IMR-90 (cell line): ENCODE measurements around the gene CELSR1. TPM values are rescaled to one million over a fixed set of nuclear protein-coding genes. Genes with fewer than 3 reads are reported as not detected.

Source experiments
- ATAC-seq: fragments of 200-7000 bp; cut with Tn5 transposase; 2 replicates; pipeline ENCODE4 v1.9.1; 2020; ENCODE audit warnings: low read depth, mild to moderate bottlenecking, moderate library complexity
- BruUV-seq: library from RNA; stranded (reverse); fragments of 400-500 nt; replicated peaks from 2 replicates; lab custom pipeline; 2021; lab: Mats Ljungman, UMichigan
- CTCF ChIA-PET: fragments of 300-600 bp; formaldehyde crosslinking; extraction: SDS; loops from one replicate; lab custom pipeline; 2021; ENCODE audit warnings: antibody characterized with exemption; lab: Yijun Ruan, JAX
- POLR2A ChIA-PET: fragments of 300-600 bp; sonication (Branson Sonifier 250); formaldehyde crosslinking; loops from one replicate; lab custom pipeline; 2022; ENCODE audit warnings: antibody characterized with exemption; ENCODE audit not compliant: unreplicated experiment; lab: Charles Lee
- DNase-seq: peaks from one replicate; pipeline ENCODE4 v3.0.0; 2013
- H2AFZ ChIP-seq: replicated peaks from 2 replicates; pipeline ENCODE3; 2013; ENCODE audit warnings: low read length, mild to moderate bottlenecking; ENCODE audit not compliant: poor library complexity
- H2AK5ac ChIP-seq: 2 replicates; pipeline ENCODE4 v1.6.1; 2013; ENCODE audit warnings: low read depth, low read length, inconsistent platforms
- H2AK9ac ChIP-seq: replicated peaks from 2 replicates; pipeline ENCODE3; 2013; ENCODE audit warnings: mild to moderate bottlenecking, low read depth, low read length, moderate library complexity; ENCODE audit not compliant: poor library complexity
- H2BK120ac ChIP-seq: 2 replicates; pipeline ENCODE4 v1.6.1; 2013; ENCODE audit warnings: low read depth, low read length, inconsistent platforms
- H2BK15ac ChIP-seq: 3 replicates; pipeline ENCODE4 v1.6.1; 2013; ENCODE audit warnings: low read depth, low read length, inconsistent platforms
- H2BK20ac ChIP-seq: 2 replicates; pipeline ENCODE4 v1.6.1; 2013; ENCODE audit warnings: low read depth, mild to moderate bottlenecking, inconsistent platforms, low read length, moderate library complexity
- H2BK5ac ChIP-seq: 2 replicates; pipeline ENCODE4 v1.6.1; 2013; ENCODE audit warnings: mild to moderate bottlenecking, low read depth, low read length, inconsistent platforms; ENCODE audit not compliant: poor library complexity, severe bottlenecking
- H3K14ac ChIP-seq: replicated peaks from 2 replicates; pipeline ENCODE4 v1.6.1; 2013; ENCODE audit warnings: low read depth, low read length, inconsistent platforms
- H3K18ac ChIP-seq: 2 replicates; pipeline ENCODE4 v1.6.1; 2013; ENCODE audit warnings: low read depth, low read length, control low read depth
- H3K23ac ChIP-seq: 2 replicates; pipeline ENCODE4 v1.6.1; 2013; ENCODE audit warnings: low read depth, low read length, inconsistent platforms
- H3K27ac ChIP-seq: 2 replicates; pipeline ENCODE4 v1.5.1; 2013; ENCODE audit warnings: mild to moderate bottlenecking, control low read depth, low read length; ENCODE audit not compliant: insufficient read depth
- H3K27me3 ChIP-seq: 2 replicates; pipeline ENCODE4 v1.6.1; 2013; ENCODE audit warnings: low read length; ENCODE audit not compliant: control insufficient read depth, insufficient read depth
- H3K36me3 ChIP-seq: 2 replicates; pipeline ENCODE4 v1.6.1; 2013; ENCODE audit warnings: low read length, mixed read lengths; ENCODE audit not compliant: control insufficient read depth, insufficient read depth
- H3K4ac ChIP-seq: 2 replicates; pipeline ENCODE4 v1.6.1; 2013; ENCODE audit warnings: low read depth, low read length, inconsistent platforms
- H3K4me1 ChIP-seq: 2 replicates; pipeline ENCODE4 v1.6.1; 2013; ENCODE audit warnings: low read length, mixed read lengths; ENCODE audit not compliant: control insufficient read depth, insufficient read depth
- H3K4me2 ChIP-seq: 2 replicates; pipeline ENCODE4 v1.6.1; 2013; ENCODE audit warnings: low read depth, mild to moderate bottlenecking, control low read depth, low read length, moderate library complexity
- H3K4me3 ChIP-seq: 2 replicates; pipeline ENCODE4 v1.5.1; 2013; ENCODE audit warnings: low read depth, mild to moderate bottlenecking, control low read depth, low read length, moderate library complexity; ENCODE audit not compliant: insufficient read depth
- H3K56ac ChIP-seq: 2 replicates; pipeline ENCODE4 v1.6.1; 2013; ENCODE audit warnings: low read length, inconsistent platforms; ENCODE audit not compliant: insufficient read depth; ENCODE audit errors: extremely low read depth
- H3K79me1 ChIP-seq, 2 experiments: 2 replicates each; pipeline ENCODE4 v1.6.1; 2013; ENCODE audit warnings: low read length in 2 of 2, inconsistent platforms in 1 of 2, low read depth in 1 of 2
- H3K9ac ChIP-seq: 2 replicates; pipeline ENCODE4 v1.6.1; 2013; ENCODE audit warnings: low read depth, low read length, control low read depth
- H3K9me1 ChIP-seq: 2 replicates; pipeline ENCODE4 v1.6.1; 2013; ENCODE audit warnings: low read length, inconsistent platforms; ENCODE audit not compliant: insufficient read depth
- H3K9me3 ChIP-seq: 2 replicates; pipeline ENCODE4 v1.6.1; 2013; ENCODE audit warnings: low read length; ENCODE audit not compliant: control insufficient read depth, insufficient read depth
- H4K20me1 ChIP-seq: 2 replicates; pipeline ENCODE4 v1.6.1; 2013; ENCODE audit warnings: low read length, inconsistent platforms; ENCODE audit not compliant: insufficient read depth
- H4K5ac ChIP-seq: 2 replicates; pipeline ENCODE4 v1.6.1; 2013; ENCODE audit warnings: mild to moderate bottlenecking, low read depth, low read length, control low read depth
- H4K8ac ChIP-seq, 2 experiments: 2 replicates each; pipeline ENCODE4 v1.6.1; 2013; ENCODE audit warnings: low read depth in 2 of 2, low read length in 2 of 2, control low read depth in 1 of 2, inconsistent platforms in 1 of 2
- H4K91ac ChIP-seq: 2 replicates; pipeline ENCODE4 v1.6.1; 2013; ENCODE audit warnings: low read depth, low read length, inconsistent platforms; ENCODE audit not compliant: insufficient read depth
- MAZ ChIP-seq: IDR thresholded peaks from 2 replicates; pipeline ENCODE4 v1.6.1; 2012; ENCODE audit warnings: low read depth, mild to moderate bottlenecking, low read length, improper control_type of control experiment, moderate library complexity, borderline replicate concordance
- MXI1 ChIP-seq: IDR thresholded peaks from 2 replicates; pipeline ENCODE4 v1.6.1; 2012; ENCODE audit warnings: low read depth, mild to moderate bottlenecking, low read length, moderate library complexity, borderline replicate concordance
- NFE2L2 ChIP-seq: fragments of 150-350 bp; IDR thresholded peaks from 2 replicates; pipeline ENCODE4 v1.6.1; 2016; ENCODE audit warnings: low read depth, mild to moderate bottlenecking, low read length
- RAD21 ChIP-seq: IDR thresholded peaks from 2 replicates; pipeline ENCODE4 v1.6.1; 2012; ENCODE audit warnings: low read length, improper control_type of control experiment
- RCOR1 ChIP-seq: IDR thresholded peaks from 2 replicates; pipeline ENCODE4 v1.6.1; 2012; ENCODE audit warnings: mild to moderate bottlenecking, low read length, improper control_type of control experiment; ENCODE audit not compliant: insufficient replicate concordance
- SMC3 ChIP-seq: fragments of 150-350 bp; IDR thresholded peaks from 2 replicates; pipeline ENCODE4 v1.6.1; 2016; ENCODE audit warnings: low read depth, mild to moderate bottlenecking, antibody characterized with exemption, low read length, moderate library complexity
- WGBS, 2 experiments: methylation state at CpG; one replicate each; pipeline versions ENCODE4 v1.1.5 to v1.1.7; 2013; ENCODE audit warnings: missing lambda C conversion rate in 2 of 2; ENCODE audit not compliant: insufficient read length in 1 of 2; ENCODE audit errors: extremely low coverage in 2 of 2; 5-methylcytosine and 5-hydroxymethylcytosine counted together
- dilution Hi-C: fragments of 300-500 bp; cut with HindIII; formaldehyde crosslinking; loops from one replicate; pipeline ENCODE4 v1.14.3; 2018; ENCODE audit warnings: low sequenced_read_pairs; ENCODE audit not compliant: unreplicated experiment
- in situ Hi-C: fragments of 300-500 bp; cut with MboI; formaldehyde crosslinking; loops from 3 replicates; pipeline ENCODE4 v1.14.3; 2019; ENCODE audit warnings: low sequenced_read_pairs, inconsistent platforms, mixed read lengths
- intact Hi-C: fragments of 100-400 bp; cut with micrococcal nuclease; formaldehyde crosslinking; loops from 2 replicates; pipeline ENCODE4 v1.10.0; 2022
- polyA plus RNA-seq, 3 experiments: library from polyadenylated mRNA; depleted of rRNA; stranded (reverse); fragments of >200 nt; gene quantifications; 2 replicates each; pipeline ENCODE4 v1.2.3, GENCODE V29; 2012; ENCODE audit warnings: low replicate concordance in 1 of 3
- total RNA-seq: library from RNA; depleted of rRNA; stranded (reverse); fragments of >200 nt; gene quantifications from 2 replicates; pipeline ENCODE4 v1.2.3, GENCODE V29; 2012
- TF ChIP-seq, protein P1 (sequence below): fragments of 150-350 bp; IDR thresholded peaks from 2 replicates; pipeline ENCODE4 v1.6.1; 2017; ENCODE audit warnings: mild to moderate bottlenecking, antibody characterized with exemption, low read length, low read depth
- TF ChIP-seq, protein P2 (sequence below): conservative IDR thresholded peaks from 2 replicates; pipeline ENCODE4 v1.5.1; 2012; ENCODE audit warnings: mild to moderate bottlenecking, low read depth, low read length, improper control_type of control experiment

Gene CELSR1
- total and polyA plus RNA-seq, 2 of the 4 experiments (the other 2 are of a cell fraction), result 0.36 to 0.82 TPM

DNA sequence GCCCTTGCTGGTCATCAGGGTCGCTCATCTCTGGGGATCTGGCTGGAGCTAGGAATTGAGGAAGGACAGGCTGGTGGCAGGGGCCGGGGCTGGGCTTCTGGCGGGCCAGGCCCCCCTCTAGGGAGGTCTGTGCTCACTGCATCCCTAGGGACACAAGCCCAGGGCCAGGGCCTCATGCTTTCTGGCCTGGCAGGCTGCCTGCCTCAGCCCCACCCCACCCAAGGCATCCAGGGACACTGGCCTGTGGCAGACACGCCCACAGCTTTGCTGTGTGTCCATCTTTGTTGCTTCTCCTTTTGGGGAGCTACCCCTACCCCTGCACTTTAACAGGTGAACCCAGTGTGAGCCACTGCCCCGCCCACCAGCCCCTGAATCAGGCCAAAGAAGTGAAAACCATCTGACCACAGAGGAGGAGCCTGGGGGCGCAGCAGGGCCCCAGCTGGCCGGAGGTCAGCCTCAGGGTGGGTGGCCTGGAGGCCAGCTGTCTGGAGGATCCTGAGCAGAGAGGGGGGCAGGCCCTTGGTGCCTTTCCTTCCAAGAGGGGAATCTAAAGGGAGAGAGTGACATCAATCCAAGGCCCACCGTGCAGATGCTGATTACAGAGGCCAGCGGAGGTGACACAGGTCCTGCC, 26.8 kb upstream of the CELSR1 start:
- Histone ChIP-seq H2BK20ac (no peak overlapping the region), H3K79me1 (no peaks in the 10 kb centered on the region), H2BK15ac (no peak overlapping the region), H3K18ac (no peak overlapping the region), H3K9me1 (no peaks in the 10 kb centered on the region), H2AK9ac (no peak overlapping the region), H3K27me3 (peaks cover 1% of the 10 kb centered on the region; the same call in 1 of the 2 replicates), H3K9me3 (no peaks in the 10 kb centered on the region), H3K23ac (no peak overlapping the region), H3K4ac (no peak overlapping the region), H3K14ac (no peak overlapping the region), H3K4me3 (no peak overlapping the region), H4K20me1 (no peaks in the 10 kb centered on the region), H2BK120ac (no peak overlapping the region), H3K27ac (no peak overlapping the region), H4K5ac (no peak overlapping the region), H4K8ac (no peak overlapping the region), H3K4me1 (peaks cover 5% of the 10 kb centered on the region; the same call in 1 of the 2 replicates), H3K36me3 (no peaks in the 10 kb centered on the region), H2AFZ (peak overlapping the region; percentile 63), H2BK5ac (no peak overlapping the region), H3K9ac (no peak overlapping the region), H2AK5ac (no peak overlapping the region), H4K91ac (no peak overlapping the region), H3K56ac (no peak overlapping the region), H3K4me2 (no peak overlapping the region)
- peak; percentile 12; the same call in 1 of the 2 replicates for ATAC-seq
- in situ Hi-C loops (loop anchor here (10.0 kb wide), 1 partner anchor 1931 kb away; no protein-coding TSS in a partner anchor), intact Hi-C loops (loop anchor here (5.0 kb wide), 1 partner anchor 113 kb away; no protein-coding TSS in a partner anchor), dilution Hi-C loops (no loop called here)
- TF ChIP-seq RCOR1, result no peak
- no peak for TF ChIP-seq NFE2L2
- TF ChIP-seq, protein P1, sequence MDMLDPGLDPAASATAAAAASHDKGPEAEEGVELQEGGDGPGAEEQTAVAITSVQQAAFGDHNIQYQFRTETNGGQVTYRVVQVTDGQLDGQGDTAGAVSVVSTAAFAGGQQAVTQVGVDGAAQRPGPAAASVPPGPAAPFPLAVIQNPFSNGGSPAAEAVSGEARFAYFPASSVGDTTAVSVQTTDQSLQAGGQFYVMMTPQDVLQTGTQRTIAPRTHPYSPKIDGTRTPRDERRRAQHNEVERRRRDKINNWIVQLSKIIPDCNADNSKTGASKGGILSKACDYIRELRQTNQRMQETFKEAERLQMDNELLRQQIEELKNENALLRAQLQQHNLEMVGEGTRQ, result no peak
- TF ChIP-seq, protein P2, sequence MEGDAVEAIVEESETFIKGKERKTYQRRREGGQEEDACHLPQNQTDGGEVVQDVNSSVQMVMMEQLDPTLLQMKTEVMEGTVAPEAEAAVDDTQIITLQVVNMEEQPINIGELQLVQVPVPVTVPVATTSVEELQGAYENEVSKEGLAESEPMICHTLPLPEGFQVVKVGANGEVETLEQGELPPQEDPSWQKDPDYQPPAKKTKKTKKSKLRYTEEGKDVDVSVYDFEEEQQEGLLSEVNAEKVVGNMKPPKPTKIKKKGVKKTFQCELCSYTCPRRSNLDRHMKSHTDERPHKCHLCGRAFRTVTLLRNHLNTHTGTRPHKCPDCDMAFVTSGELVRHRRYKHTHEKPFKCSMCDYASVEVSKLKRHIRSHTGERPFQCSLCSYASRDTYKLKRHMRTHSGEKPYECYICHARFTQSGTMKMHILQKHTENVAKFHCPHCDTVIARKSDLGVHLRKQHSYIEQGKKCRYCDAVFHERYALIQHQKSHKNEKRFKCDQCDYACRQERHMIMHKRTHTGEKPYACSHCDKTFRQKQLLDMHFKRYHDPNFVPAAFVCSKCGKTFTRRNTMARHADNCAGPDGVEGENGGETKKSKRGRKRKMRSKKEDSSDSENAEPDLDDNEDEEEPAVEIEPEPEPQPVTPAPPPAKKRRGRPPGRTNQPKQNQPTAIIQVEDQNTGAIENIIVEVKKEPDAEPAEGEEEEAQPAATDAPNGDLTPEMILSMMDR, result no peak
- no peak for TF ChIP-seq MXI1
- TF ChIP-seq RAD21, result no peak
- TF ChIP-seq SMC3, result no peak
- TF ChIP-seq MAZ, result no peak
- no peak for DNase-seq
- BruUV-seq, result no TSS peak
- ChIA-PET POLR2A (no interaction called here), CTCF (interaction anchor here (1.0 to 1.3 kb wide), 2 partner anchors 114 to 136 kb away, joined by 3 read pairs; no protein-coding TSS in a partner anchor)
- 0% methylated on average over 1 of the region's 9 CpGs; no CpG with 5 or more reads in 1 of the 2 experiments for WGBS, 2 experiments
